Liver (tissue), 3 donors: ENCODE data around the gene MAPT.

Experiments used
- FOXA1 ChIP-seq: IDR thresholded peaks from 2 replicates; pipeline ENCODE4 v1.6.1; 2016; ENCODE audit warnings: antibody characterized with exemption
- FOXA2 ChIP-seq: IDR thresholded peaks from 2 replicates; pipeline ENCODE4 v1.6.1; 2016; ENCODE audit warnings: antibody characterized with exemption
- HNF4G ChIP-seq: IDR thresholded peaks from 2 replicates; pipeline ENCODE4 v1.6.1; 2016; ENCODE audit warnings: antibody characterized with exemption
- RAD21 ChIP-seq, 2 donors: IDR thresholded peaks; 2 replicates each; pipeline ENCODE4 v1.6.1; 2016; ENCODE audit warnings: antibody characterized with exemption in 2 of 2, mild to moderate bottlenecking in 2 of 2
- REST ChIP-seq: IDR thresholded peaks from 2 replicates; pipeline ENCODE4 v1.6.1; 2016; ENCODE audit warnings: antibody characterized with exemption, mild to moderate bottlenecking
- SP1 ChIP-seq: IDR thresholded peaks from 2 replicates; pipeline ENCODE4 v1.6.1; 2018; ENCODE audit warnings: antibody characterized with exemption, mild to moderate bottlenecking
- TAF1 ChIP-seq: conservative IDR thresholded peaks from 2 replicates; pipeline ENCODE4 v1.6.1; 2016; ENCODE audit warnings: antibody characterized with exemption, mild to moderate bottlenecking
- YY1 ChIP-seq: IDR thresholded peaks from 2 replicates; pipeline ENCODE4 v1.6.1; 2016; ENCODE audit warnings: antibody characterized with exemption, mild to moderate bottlenecking
- TF ChIP-seq, protein P1 (sequence below): fragments of 150-350 bp; IDR thresholded peaks from 2 replicates; pipeline ENCODE4 v1.5.1; 2017; ENCODE audit warnings: improper control_type of control experiment, low read depth, low read length; ENCODE audit not compliant: missing input control
- TF ChIP-seq, protein P2 (sequence below): IDR thresholded peaks from 2 replicates; pipeline ENCODE4 v1.6.1; 2016; ENCODE audit warnings: antibody characterized with exemption
- TF ChIP-seq, protein P3 (sequence below): IDR thresholded peaks from 2 replicates; pipeline ENCODE4 v1.6.1; 2016; ENCODE audit warnings: antibody characterized with exemption
- donor health status: healthy.
- donor health status: healthy.

DNA sequence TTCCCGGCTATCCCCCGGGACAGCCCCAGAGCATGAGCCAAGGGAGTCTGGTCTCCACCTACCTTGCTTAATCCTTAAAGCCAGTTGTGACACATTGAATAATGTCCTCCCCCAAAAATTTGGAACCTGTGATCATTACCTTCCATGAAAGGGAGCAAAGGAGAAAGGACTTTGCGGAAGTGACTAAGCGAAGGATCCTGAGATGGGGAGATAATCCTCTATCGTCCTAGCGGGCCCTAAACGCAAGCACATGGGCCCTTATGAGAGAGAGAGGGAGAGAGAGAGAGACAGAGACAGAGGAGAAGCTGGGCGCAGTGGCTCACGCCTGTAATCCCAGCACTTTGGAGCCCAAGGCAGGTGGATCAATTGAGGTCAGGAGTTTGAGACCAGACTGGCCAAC, 40.1 kb upstream of the MAPT start:
- TF ChIP-seq, protein P1, sequence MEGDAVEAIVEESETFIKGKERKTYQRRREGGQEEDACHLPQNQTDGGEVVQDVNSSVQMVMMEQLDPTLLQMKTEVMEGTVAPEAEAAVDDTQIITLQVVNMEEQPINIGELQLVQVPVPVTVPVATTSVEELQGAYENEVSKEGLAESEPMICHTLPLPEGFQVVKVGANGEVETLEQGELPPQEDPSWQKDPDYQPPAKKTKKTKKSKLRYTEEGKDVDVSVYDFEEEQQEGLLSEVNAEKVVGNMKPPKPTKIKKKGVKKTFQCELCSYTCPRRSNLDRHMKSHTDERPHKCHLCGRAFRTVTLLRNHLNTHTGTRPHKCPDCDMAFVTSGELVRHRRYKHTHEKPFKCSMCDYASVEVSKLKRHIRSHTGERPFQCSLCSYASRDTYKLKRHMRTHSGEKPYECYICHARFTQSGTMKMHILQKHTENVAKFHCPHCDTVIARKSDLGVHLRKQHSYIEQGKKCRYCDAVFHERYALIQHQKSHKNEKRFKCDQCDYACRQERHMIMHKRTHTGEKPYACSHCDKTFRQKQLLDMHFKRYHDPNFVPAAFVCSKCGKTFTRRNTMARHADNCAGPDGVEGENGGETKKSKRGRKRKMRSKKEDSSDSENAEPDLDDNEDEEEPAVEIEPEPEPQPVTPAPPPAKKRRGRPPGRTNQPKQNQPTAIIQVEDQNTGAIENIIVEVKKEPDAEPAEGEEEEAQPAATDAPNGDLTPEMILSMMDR: no peak
- TF ChIP-seq REST: no peak
- TF ChIP-seq YY1: no peak
- TF ChIP-seq, protein P2, sequence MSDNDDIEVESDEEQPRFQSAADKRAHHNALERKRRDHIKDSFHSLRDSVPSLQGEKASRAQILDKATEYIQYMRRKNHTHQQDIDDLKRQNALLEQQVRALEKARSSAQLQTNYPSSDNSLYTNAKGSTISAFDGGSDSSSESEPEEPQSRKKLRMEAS: no peak
- TF ChIP-seq RAD21 (IDR thresholded peaks at IDR 0.05): no peak
- no peak for TF ChIP-seq FOXA2
- no peak for TF ChIP-seq HNF4G
- TF ChIP-seq FOXA1: no peak
- TF ChIP-seq TAF1: no peak
- TF ChIP-seq, protein P3, sequence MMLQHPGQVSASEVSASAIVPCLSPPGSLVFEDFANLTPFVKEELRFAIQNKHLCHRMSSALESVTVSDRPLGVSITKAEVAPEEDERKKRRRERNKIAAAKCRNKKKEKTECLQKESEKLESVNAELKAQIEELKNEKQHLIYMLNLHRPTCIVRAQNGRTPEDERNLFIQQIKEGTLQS: no peak
- no peak for TF ChIP-seq SP1
